ENCODE results near the gene HIF1A.
"Not testable (repeated sequence)": the region's sequence is repeated elsewhere in the genome, so short reads cannot be mapped to it uniquely, and the experiment has no call there.

HIF1A gene

GRCh38 chr14:61675291-61675690 is 20.0 kb upstream of the HIF1A start:
- DNase-seq, result no peak

- DNase-seq, result no peak
Observed at GRCh38 chr14:61677479-61677878, 17.8 kb upstream of the HIF1A start.

- no peak for DNase-seq
Observed at GRCh38 chr14:61678975-61679374, 16.3 kb upstream of the HIF1A start.

GRCh38 chr14:61681413-61681812 is 13.9 kb upstream of the HIF1A start:
- no peak for DNase-seq

- DNase-seq, result no peak
Observed at GRCh38 chr14:61683108-61683507, 12.2 kb upstream of the HIF1A start.

- DNase-seq, result no peak
Observed at GRCh38 chr14:61690039-61690438, 5.3 kb upstream of the HIF1A start.

- no peak for DNase-seq
Observed at GRCh38 chr14:61690982-61691381, 4.3 kb upstream of the HIF1A start.

GRCh38 chr14:61691495-61691894 is 3.8 kb upstream of the HIF1A start:
- DNase-seq, result no peak

- no peak for DNase-seq
Observed at GRCh38 chr14:61694039-61694438, 1.3 kb upstream of the HIF1A start.

GRCh38 chr14:61695695-61696527 is 598 bp downstream of the HIF1A start:
- DNase-seq, result peak; percentile 8

- DNase-seq, result no peak
Observed at GRCh38 chr14:61696753-61697318, 1.5 kb downstream of the HIF1A start.

- DNase-seq, result no peak
Observed at GRCh38 chr14:61698206-61698980, 3.1 kb downstream of the HIF1A start.

- DNase-seq, result no peak
Observed at GRCh38 chr14:61699027-61699426, 3.7 kb downstream of the HIF1A start.

- no peak for DNase-seq
Observed at GRCh38 chr14:61700104-61700886, 5.0 kb downstream of the HIF1A start.

GRCh38 chr14:61701946-61702345 is 6.6 kb downstream of the HIF1A start:
- DNase-seq, result no peak

GRCh38 chr14:61703342-61704129 is 8.2 kb downstream of the HIF1A start:
- no peak for DNase-seq

- no peak for DNase-seq
Observed at GRCh38 chr14:61704554-61704953, 9.2 kb downstream of the HIF1A start.

- no peak for DNase-seq
Observed at GRCh38 chr14:61705017-61705416, 9.7 kb downstream of the HIF1A start.

GRCh38 chr14:61706096-61706690 is 10.9 kb downstream of the HIF1A start:
- DNase-seq, result no peak

GRCh38 chr14:61707774-61708173 is 12.5 kb downstream of the HIF1A start:
- DNase-seq, result not testable (repeated sequence)

GRCh38 chr14:61708693-61709092 is 13.4 kb downstream of the HIF1A start:
- DNase-seq, result not testable (repeated sequence)

All from NCI-H774 (cell line).